Measurements from ENCODE around the gene HECW1.

DNA sequence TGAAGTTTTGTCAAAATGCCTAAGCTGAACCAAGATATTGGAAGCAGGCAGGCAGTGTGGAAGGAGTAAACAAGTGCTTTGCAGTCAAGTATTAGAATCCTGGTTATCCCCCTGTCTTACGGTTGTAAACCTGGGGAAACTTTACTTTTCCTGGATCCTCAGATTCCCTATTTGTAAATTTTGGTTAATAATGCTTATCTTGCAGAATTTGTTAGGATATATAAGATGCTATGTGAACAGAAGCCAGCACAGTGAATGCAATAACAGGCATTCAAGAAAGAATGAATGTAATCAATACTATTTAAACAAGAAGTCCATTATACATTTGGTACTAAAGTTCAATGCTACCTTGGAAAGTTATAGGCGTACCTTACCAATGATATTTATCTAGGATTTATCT is 378.7 kb downstream of the HECW1 start:
- TF ChIP-seq, protein P1, sequence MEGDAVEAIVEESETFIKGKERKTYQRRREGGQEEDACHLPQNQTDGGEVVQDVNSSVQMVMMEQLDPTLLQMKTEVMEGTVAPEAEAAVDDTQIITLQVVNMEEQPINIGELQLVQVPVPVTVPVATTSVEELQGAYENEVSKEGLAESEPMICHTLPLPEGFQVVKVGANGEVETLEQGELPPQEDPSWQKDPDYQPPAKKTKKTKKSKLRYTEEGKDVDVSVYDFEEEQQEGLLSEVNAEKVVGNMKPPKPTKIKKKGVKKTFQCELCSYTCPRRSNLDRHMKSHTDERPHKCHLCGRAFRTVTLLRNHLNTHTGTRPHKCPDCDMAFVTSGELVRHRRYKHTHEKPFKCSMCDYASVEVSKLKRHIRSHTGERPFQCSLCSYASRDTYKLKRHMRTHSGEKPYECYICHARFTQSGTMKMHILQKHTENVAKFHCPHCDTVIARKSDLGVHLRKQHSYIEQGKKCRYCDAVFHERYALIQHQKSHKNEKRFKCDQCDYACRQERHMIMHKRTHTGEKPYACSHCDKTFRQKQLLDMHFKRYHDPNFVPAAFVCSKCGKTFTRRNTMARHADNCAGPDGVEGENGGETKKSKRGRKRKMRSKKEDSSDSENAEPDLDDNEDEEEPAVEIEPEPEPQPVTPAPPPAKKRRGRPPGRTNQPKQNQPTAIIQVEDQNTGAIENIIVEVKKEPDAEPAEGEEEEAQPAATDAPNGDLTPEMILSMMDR (conservative IDR thresholded peaks at IDR 0.05): no peak
- TF ChIP-seq EZH2 (IDR thresholded peaks at IDR 0.05; ENCODE audit: low read depth): no peak

Measured in PC-9 (cell line).